ENCODE measurements around the gene MRPL53. TPM values are rescaled to one million over a fixed set of nuclear protein-coding genes. Genes with fewer than 3 reads are reported as not detected.

Gene MRPL53
- total and polyA plus RNA-seq, 4 donors = 12.6 to 72.5 (median 36.1) TPM

GRCh38 chr2:74454654-74455511 is 17.6 kb downstream of the MRPL53 start, which contains the start of gene INO80B:
INO80B (plus strand) TSS chr2:74455087; CDS start chr2:74455117, 30 bp downstream.
- Histone ChIP-seq H3K36me3 (ENCODE audit: control insufficient read depth in 4 of 4, insufficient read depth in 3 of 4, low read depth in 1 of 4, low read length in 3 of 4) (no peaks in the 10 kb centered on the region), H3K9ac (ENCODE audit: low read depth in 1 of 2, low read length in 2 of 2) (peak within 1 kb of the TSS; percentile 50 to 71), H3K4me3 (ENCODE audit: low read depth in 1 of 3, low read length in 3 of 3) (peak within 1 kb of the TSS; percentile 67 to 98 (median 74)), H3K27me3 (ENCODE audit: control insufficient read depth in 4 of 4, insufficient read depth in 4 of 4, low read length in 3 of 4) (no peaks in the 10 kb centered on the region), H3K27ac (ENCODE audit: low read depth in 1 of 2, low read length in 2 of 2) (peak within 1 kb of the TSS; percentile 6 to 72), H3K4me1 (ENCODE audit: control insufficient read depth in 4 of 4, insufficient read depth in 4 of 4, low read length in 3 of 4) (peaks cover 5 to 40% (median 34%) of the 10 kb centered on the region in 4 donors), H3K9me3 (ENCODE audit: control insufficient read depth in 4 of 4, low read length in 3 of 4) (no peaks in the 10 kb centered on the region)
- WGBS = 1% methylated on average over 40 of the region's 40 CpGs
- TF ChIP-seq HNF4G (IDR thresholded peaks at IDR 0.05) (no peak), FOXA1 (IDR thresholded peaks at IDR 0.05) (peak; percentile 61), ZBTB33 (IDR thresholded peaks at IDR 0.05) (peak; percentile 87), GABPA (IDR thresholded peaks at IDR 0.05 in 1 of 2, conservative IDR thresholded peaks at IDR 0.05 in 1 of 2) (peak; percentile 97 to 99), RAD21 (IDR thresholded peaks at IDR 0.05) (peak; percentile 60 to 77), NR2F2 (IDR thresholded peaks at IDR 0.05) (peak; percentile 70), EGR1 (IDR thresholded peaks at IDR 0.05; ENCODE audit: low read depth in 2 of 2) (peak in 1 of 2 donors; percentile 40), CTCF (IDR thresholded peaks at IDR 0.05; ENCODE audit: low read depth, low read length, missing input control) (no peak), REST (IDR thresholded peaks at IDR 0.05) (peak; percentile 79), SP1 (IDR thresholded peaks at IDR 0.05) (peak; percentile 89), RXRA (IDR thresholded peaks at IDR 0.05) (peak; percentile 69 to 85), YY1 (IDR thresholded peaks at IDR 0.05) (peak; percentile 100), FOXA2 (IDR thresholded peaks at IDR 0.05) (peak; percentile 41), MAX (IDR thresholded peaks at IDR 0.05) (peak; percentile 95), HNF4A (conservative IDR thresholded peaks at IDR 0.05) (peak; percentile 38 to 52), ATF3 (IDR thresholded peaks at IDR 0.05) (peak; percentile 47), TAF1 (conservative IDR thresholded peaks at IDR 0.05) (no peak), JUND (IDR thresholded peaks at IDR 0.05) (no peak)
- peak; percentile 97 for DNase-seq (ENCODE audit: low spot score)
